ENCODE results near the gene RUVBL1.

Gene RUVBL1

DNA sequence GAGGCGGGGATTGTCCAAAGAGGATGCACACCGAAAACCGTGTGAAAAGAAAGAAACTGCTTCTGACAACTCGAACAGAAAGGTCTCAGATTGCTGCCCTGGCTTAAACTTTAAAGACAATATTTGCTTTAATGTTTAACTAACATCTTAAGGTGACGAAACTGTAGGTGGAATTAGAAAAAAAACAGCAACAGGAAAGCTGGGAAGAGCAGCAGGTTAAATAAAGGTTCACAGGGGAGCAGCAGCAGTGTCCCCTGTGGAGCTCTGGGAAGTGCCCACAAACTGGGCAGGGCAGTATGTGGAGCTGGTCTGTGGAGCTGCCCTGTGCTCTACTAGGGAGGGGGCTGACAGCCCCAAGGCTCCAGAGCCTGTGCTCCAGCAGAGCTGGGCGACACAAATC is 25.4 kb downstream of the RUVBL1 start:
- Mint-ChIP-seq H3K4me1 (peaks cover 2% of the 10 kb centered on the region), H3K9me3 (no peaks in the 10 kb centered on the region), H3K27ac (no peak overlapping the region), H3K4me3 (no peak overlapping the region), H3K27me3 (ENCODE audit: low read depth, poor library complexity) (no peaks in the 10 kb centered on the region), H3K36me3 (ENCODE audit: low read depth) (peaks cover 76% of the 10 kb centered on the region)
- no peak for DNase-seq
- TF ChIP-seq, protein P1, sequence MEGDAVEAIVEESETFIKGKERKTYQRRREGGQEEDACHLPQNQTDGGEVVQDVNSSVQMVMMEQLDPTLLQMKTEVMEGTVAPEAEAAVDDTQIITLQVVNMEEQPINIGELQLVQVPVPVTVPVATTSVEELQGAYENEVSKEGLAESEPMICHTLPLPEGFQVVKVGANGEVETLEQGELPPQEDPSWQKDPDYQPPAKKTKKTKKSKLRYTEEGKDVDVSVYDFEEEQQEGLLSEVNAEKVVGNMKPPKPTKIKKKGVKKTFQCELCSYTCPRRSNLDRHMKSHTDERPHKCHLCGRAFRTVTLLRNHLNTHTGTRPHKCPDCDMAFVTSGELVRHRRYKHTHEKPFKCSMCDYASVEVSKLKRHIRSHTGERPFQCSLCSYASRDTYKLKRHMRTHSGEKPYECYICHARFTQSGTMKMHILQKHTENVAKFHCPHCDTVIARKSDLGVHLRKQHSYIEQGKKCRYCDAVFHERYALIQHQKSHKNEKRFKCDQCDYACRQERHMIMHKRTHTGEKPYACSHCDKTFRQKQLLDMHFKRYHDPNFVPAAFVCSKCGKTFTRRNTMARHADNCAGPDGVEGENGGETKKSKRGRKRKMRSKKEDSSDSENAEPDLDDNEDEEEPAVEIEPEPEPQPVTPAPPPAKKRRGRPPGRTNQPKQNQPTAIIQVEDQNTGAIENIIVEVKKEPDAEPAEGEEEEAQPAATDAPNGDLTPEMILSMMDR (IDR thresholded peaks at IDR 0.05): no peak

DNA sequence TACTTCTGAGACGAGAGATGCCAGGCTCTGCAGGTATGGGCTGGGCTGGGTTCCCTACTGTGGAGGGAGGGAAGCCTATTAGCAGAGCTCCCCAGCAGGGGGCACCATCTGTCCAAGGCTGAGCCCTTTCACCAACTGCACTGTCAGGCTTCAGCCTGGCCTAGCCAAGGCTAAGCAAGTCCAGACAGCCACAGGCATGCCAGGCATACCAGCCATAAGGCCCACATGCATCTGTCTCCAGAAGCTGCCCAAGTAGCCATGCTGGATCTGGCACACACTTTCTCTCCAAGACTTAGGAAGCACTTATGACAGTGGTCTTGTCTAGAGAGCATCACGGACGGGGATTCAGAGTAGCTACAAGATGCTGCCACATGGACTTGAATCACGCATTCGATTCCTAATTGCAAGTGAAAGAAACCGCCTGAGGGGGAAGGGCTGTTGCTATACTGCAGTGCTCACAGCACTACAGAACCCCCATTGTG is 28.3 kb downstream of the RUVBL1 start:
- H3K4me3 Mint-ChIP-seq: no peak overlapping the region
- peak; percentile 85 for DNase-seq
- H3K27me3 Mint-ChIP-seq (ENCODE audit: low read depth, poor library complexity): no peaks in the 10 kb centered on the region
- peak overlapping the region; percentile 68 for H3K27ac Mint-ChIP-seq
- H3K36me3 Mint-ChIP-seq (ENCODE audit: low read depth): peaks cover 71% of the 10 kb centered on the region
- no peaks in the 10 kb centered on the region for H3K9me3 Mint-ChIP-seq
- TF ChIP-seq, protein P1 (IDR thresholded peaks at IDR 0.05): peak; percentile 77
- no peaks in the 10 kb centered on the region for H3K4me1 Mint-ChIP-seq

DNA sequence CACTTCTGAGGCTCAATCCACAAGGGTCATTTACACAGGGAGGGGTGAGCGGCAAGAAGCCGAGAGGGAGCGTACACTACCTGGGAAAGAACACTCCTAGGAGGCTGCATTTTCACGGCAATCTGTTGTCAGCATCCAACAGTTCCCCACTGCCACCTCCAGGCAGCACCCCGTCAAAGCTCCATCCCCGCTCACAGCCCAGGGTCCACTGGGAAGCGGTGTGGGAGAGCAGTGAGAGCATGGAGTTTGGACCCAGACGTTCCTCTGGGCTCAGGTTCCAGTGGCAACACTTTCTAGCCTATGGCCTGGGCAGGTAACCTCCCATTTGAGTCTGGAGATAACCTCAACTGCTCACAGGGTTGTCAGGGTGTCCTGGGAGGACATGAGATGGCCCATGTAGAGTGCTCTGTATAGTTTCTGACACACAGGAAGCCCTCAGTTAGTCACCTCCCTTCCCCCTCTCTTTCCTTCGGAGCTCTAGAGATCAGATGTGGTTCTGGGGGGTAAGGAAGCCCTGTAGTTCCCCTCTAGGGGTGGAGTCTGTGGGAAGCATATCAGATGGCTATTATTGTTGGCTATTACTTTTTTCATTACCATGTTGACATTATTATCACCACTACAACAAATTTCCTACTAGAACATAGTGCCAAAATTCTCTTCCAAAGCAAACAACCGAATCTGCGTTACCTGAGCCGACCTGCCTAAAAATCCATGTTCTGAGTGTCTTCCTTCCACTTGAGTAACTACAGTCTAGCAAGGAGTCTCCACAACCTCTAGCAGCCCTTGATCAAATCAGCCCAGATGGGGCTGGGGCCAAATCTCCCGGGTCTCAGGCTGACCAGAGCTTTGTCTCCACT is 29.1 kb downstream of the RUVBL1 start:
- peaks cover 64% of the 10 kb centered on the region for H3K36me3 Mint-ChIP-seq (ENCODE audit: low read depth)
- no peak overlapping the region for H3K4me3 Mint-ChIP-seq
- H3K27me3 Mint-ChIP-seq (ENCODE audit: low read depth, poor library complexity): no peaks in the 10 kb centered on the region
- peak overlapping the region; percentile 21 for H3K27ac Mint-ChIP-seq
- TF ChIP-seq, protein P1 (IDR thresholded peaks at IDR 0.05): no peak
- H3K9me3 Mint-ChIP-seq: no peaks in the 10 kb centered on the region
- no peak for DNase-seq
- no peaks in the 10 kb centered on the region for H3K4me1 Mint-ChIP-seq

DNA sequence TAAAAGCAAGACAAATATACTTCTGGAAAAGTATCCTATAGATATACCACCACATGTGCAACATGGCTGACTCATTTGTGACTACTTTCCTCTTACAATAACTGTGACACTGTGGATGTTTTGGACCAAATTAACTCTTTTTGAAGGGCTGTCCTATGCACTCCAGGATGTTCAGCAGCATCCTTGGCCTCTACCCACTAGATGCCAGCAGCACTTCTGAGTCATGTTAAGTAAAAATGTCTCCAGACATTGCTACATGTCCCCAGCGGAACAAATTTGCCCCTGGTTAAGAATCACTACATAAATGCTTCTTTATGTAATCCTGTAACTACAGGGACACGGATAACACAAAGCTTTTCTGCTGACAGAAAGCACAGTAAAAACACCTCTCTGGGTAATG is 32.0 kb downstream of the RUVBL1 start:
- no peak overlapping the region for H3K27ac Mint-ChIP-seq
- no peaks in the 10 kb centered on the region for H3K4me1 Mint-ChIP-seq
- peaks cover 52% of the 10 kb centered on the region for H3K36me3 Mint-ChIP-seq (ENCODE audit: low read depth)
- no peaks in the 10 kb centered on the region for H3K27me3 Mint-ChIP-seq (ENCODE audit: low read depth, poor library complexity)
- DNase-seq: no peak
- no peak overlapping the region for H3K4me3 Mint-ChIP-seq
- no peaks in the 10 kb centered on the region for H3K9me3 Mint-ChIP-seq
- TF ChIP-seq, protein P1 (IDR thresholded peaks at IDR 0.05): no peak

DNA sequence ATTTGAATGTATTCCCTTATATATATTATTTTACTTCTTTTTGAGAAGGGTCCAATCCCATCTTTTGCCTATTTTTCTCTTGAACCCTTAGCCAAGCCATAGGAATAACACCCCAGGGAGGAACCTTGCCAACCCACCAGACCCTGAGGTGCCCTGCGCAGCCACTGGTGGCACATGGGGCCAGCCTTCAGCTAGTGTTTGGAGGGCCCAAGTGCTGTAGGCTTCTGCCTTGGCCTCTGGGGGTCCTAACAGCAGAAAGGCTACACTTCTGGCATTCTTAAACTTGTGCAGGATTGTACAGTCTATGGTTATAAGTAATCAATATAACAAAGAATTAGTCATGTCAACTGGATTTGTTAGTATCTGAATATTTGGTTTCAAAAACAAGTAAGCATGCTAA is 34.5 kb downstream of the RUVBL1 start:
- Mint-ChIP-seq H3K9me3 (no peaks in the 10 kb centered on the region), H3K36me3 (ENCODE audit: low read depth) (peaks cover 50% of the 10 kb centered on the region), H3K27me3 (ENCODE audit: low read depth, poor library complexity) (no peaks in the 10 kb centered on the region), H3K27ac (no peak overlapping the region), H3K4me3 (no peak overlapping the region), H3K4me1 (no peaks in the 10 kb centered on the region)
- no peak for DNase-seq
- TF ChIP-seq, protein P1 (IDR thresholded peaks at IDR 0.05): no peak

DNA sequence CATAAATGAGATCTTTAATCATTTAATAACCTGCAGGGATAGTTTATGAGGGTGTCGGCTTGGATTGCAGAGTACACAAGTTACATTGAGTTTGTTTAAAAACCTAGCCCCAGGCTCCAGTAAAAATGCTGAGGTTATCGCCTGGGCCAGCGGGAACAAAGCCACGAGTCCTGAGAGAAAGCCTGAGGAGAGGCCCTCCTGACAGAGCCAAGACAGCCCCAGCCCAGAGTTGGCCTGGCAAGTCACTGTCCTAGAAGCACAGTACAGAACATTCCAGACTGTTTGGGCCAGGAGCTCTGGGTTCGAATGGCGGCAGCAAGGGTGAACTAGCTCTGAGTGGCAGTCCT is 39.0 kb downstream of the RUVBL1 start:
- Mint-ChIP-seq H3K9me3 (no peaks in the 10 kb centered on the region), H3K4me1 (no peaks in the 10 kb centered on the region), H3K36me3 (ENCODE audit: low read depth) (peaks cover 59% of the 10 kb centered on the region), H3K4me3 (no peak overlapping the region), H3K27ac (no peak overlapping the region), H3K27me3 (ENCODE audit: low read depth, poor library complexity) (no peaks in the 10 kb centered on the region)
- TF ChIP-seq, protein P1 (IDR thresholded peaks at IDR 0.05): no peak
- no peak for DNase-seq

Measured in nephron progenitor cell (in vitro differentiated cells).